T-helper 1 cell (primary cell): ENCODE measurements around the gene SECTM1.
A peak's percentile ranks its signal among the peaks of the same experiment; 100 is the strongest.

Experiments used
- DNase-seq, 5 donors: peaks; one replicate each; pipeline ENCODE4 v3.0.0-alpha.2; 2012 to 2020

The SECTM1 gene

DNA sequence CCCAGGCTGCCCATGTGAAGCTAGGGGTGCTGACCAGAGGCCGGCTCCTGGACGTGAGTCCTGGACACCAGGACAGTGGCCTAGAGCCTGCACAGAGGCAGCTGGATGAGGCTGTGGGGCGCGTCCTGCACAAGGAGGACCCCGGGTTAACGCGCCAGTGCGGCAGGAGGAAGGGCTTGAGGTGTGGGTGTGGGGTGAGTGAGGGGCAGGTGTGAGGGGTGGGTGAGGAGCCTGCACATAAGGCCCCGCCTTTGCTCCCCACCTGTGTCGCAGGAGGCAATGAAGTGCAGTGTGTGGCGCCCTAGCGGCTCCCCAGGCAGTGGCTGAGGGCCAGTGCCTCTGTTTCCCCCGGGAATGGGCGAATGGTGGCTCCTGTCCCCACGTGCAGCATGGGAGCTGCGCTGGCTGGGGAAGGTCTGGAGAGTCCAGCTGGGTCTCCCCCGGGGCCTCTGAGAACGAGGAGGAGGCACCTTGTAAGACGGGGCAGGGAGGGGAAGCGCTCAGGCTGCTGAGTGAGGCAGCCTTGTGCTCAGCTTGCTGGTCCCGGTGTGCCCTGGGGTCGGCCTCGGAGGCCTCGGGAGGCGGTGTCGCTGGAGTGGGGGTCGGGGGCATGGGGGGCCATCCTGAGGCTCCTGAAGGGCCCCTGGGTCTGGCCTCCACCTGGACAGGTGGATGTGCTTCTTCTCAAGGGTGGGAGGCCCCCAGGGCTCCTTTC, 19.4 kb downstream of the SECTM1 start:
- DNase-seq, result peak in 1 of 5 donors; percentile 4

DNA sequence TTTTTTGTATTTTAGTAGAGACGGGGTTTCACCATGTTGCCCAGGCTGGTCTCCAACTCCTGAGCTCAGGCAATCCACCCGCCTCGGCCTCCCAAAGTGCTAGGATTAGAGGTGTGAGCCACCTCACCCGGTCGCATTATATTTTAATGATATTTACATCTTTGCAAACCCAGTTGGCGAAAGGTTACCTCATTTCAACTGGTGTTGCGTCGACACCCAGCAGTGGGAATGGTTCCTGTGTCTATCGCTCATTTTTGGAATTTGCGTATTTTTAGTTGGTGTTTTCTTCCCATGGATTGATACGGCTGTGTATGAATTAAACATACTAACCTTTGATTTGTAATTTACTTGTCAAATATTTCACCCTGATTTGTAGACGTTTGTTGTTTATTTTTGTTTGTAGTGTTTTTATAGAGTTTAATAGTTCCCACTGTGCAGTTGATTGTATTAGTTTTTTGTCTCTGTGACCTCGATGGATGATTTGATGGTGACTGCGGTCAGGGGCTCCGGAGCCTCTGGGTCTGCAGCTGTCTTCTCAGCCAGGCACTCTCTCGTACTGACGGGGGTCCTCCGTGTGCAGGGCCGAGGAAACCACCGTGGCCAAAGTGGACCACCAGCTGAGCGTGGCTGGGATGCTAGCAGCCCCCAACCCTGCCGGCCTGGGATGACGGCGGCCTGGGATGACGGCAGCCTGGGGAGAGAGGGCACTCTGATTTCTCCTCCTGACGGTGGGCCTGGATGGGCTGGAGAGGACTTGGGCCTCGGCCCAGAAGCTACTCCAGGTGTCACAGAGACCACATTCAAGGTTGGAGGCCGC, 20.2 kb downstream of the SECTM1 start:
- no peak for DNase-seq

DNA sequence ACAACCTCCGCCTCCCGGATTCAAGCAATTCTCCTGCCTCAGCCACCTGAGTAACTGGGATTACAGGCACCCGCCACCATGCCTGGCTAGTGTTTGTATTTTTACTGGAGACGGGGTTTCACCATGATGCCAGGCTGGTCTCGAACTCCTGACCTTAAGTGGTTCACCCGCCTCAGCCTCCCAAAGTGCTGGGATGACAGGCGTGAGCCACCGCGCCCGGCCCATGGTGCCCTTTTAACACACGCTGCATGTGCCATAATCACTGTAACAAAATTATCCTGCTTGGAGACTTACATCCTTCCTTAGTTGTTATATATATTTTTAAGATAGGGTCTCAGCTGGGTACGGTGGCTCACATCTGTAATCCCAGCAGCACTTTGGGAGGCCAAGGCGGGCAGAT, 21.6 kb downstream of the SECTM1 start:
- no peak for DNase-seq

DNA sequence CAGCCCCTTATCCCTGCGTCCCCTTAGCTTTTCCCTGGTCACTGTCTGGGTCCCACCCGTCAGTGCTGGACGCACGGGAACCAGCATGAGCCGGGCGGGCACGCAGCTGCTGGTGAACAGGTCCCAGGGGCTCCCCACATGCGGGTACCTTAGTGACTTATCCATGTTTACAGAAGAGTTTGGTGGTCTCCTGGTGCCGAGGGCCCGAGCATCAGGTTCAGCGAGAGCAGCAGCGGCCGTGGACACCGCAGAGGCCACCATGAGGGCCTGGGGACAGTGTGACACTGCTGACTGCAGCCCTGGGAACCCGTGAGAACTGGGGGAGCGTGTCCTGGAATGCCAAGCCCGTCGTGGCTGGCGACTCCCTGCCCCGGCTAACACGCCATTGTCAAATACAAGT, 22.7 kb downstream of the SECTM1 start:
- no peak for DNase-seq

DNA sequence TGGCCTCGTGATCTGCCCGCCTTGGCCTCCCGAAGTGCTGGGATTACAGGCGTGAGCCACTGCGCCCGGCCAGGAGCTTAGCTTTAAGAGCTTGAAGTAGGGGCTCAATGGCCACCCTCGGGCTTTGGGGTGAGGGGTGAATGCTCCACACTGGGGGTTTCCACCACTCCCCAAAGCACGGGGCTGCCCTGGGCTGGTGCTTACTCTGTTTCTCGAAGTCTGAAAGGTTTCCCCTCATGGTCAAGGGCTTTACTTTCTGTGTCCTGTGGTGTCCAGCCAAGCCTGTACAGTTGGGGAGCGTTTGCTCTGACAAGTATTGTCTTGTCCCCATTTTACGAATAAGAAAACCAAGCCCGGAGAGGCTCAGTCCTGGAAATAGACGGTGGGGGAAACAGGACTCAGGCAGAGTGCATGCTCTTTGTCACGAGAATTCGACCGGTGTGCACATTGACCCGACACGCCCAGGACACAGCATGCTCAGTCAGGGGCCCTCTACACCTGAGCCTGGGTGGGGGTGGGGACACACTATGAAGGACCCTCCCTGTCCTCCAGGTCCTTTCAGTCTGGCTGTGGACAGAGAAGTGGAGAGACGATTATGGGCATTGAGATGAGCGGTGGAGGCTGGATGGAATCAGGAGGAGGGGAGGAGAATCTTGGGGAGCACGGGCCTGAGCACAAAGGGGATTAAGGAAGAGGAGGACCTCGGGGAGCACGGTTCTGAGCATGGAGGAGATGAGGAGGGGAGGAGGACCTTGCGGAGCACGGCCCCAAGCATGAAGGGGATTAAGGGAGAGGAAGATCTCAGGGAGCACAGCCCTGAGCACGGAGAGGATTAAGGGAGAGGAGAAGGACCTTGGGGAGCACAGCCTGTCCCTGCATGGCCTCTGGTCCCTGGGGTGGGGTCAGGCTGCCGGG, 23.7 kb downstream of the SECTM1 start:
- no peak for DNase-seq

DNA sequence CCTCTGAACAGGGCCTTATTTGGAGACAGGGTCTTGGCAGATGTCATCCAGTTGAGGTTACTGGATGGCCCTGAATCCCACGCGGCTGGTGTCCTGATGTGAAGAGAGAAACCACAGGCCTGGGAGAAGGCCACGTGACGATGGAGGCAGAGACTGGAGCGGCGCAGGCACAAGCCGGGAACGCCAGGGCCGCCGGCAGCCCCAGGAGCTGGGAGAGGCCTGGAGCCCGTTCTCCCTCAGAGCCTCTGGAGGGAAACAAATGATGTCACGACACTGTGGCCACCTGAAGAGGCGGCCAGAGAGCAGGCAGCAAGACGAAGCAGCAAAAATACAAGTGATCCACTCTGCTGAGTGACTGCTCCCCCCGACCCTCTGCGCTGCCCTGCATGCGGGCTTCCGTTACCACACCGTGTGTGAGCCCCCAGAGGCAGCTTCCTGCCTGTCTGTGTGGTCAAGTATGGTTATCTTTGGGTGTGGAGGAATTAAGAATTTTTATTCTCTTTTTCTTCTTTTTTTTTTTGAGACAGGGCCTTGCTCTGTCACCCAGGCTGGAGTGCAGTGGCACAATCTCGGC, 27.8 kb downstream of the SECTM1 start:
- DNase-seq, result no peak

DNA sequence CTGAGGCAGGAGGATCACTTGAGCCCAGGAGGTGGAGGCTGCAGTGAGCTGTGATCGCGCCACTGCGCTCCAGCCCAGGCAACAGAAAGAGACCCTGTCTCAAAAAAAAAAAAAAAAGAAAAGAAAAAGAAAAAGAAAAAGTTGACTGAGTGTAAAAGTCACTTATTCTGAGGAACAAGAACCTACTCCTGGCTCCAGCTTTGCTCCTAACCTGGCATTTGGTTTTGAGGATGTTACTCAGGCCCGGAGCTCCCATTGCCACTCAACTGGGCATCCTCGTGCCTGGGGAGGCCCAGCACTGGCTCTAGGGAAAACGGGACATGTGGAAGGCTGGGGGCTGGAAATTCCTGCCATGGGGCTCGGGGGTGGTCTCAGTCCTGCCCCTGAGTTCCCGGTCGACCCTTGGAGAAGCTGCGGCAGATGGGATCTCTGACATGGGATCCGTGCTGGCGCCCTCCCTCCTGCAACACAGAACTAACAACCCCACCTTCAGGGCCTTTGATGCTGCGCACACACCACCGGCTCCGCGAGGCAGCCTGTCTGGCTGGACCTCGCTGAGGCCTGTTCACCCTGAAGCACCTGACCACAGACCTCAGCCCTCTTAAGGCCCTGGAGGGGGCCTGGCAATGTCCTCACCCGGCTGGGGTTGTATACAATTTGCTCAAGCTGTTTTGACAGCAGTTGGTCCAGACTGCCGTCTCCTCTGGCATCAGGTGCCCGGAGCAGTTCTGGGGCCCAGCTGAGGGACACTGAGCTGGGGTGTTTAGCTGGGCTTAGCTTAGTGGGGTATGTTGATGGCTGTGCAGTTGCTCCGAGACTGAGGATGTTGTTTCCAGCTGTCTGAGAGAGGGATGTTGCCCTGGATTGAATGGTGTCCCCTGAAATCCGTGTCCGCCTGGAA, 28.5 kb downstream of the SECTM1 start:
- DNase-seq, result no peak

DNA sequence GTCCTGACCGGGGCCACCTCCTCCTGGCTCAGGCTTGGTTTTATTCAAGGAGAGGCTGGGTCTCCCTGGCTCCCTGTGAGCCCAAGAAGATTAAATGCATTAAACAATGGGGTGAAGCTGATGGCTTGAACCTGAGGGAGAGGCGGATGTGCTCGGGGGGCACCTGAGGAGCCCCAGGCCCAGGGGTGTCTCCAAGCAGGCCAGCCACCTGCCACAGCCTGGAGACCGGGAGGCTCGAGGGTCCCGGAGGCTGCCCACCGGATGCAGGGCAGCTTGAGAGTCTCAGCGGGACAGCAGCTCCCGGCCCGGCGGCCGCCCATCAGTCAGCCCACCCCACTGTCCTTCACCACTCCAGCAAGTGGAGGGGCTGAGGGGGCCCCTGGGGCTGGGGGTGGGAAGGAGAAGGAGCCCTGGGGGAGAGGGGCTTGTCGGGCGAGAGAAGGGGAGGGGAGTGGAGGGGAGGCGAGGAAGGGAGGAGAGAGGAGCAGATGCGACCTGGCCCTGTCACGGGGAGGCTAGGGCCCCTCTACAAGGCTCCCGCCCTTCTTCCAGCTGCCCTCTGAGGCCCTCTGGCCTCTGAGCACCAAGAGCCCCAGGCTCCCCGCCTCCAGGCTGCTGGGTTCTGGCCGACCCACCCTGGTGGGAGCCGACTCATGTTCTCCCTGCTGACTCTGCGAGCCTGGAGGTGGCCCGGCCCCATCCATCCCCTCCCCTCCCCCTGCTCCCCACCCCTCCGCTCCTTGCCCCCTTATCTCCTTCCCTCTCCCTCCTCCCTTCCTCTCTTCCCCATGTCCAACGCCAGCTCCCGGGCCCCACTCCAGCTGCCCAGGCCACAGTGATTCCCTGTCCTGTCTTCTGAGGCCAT, 29.4 kb downstream of the SECTM1 start:
- no peak for DNase-seq

DNA sequence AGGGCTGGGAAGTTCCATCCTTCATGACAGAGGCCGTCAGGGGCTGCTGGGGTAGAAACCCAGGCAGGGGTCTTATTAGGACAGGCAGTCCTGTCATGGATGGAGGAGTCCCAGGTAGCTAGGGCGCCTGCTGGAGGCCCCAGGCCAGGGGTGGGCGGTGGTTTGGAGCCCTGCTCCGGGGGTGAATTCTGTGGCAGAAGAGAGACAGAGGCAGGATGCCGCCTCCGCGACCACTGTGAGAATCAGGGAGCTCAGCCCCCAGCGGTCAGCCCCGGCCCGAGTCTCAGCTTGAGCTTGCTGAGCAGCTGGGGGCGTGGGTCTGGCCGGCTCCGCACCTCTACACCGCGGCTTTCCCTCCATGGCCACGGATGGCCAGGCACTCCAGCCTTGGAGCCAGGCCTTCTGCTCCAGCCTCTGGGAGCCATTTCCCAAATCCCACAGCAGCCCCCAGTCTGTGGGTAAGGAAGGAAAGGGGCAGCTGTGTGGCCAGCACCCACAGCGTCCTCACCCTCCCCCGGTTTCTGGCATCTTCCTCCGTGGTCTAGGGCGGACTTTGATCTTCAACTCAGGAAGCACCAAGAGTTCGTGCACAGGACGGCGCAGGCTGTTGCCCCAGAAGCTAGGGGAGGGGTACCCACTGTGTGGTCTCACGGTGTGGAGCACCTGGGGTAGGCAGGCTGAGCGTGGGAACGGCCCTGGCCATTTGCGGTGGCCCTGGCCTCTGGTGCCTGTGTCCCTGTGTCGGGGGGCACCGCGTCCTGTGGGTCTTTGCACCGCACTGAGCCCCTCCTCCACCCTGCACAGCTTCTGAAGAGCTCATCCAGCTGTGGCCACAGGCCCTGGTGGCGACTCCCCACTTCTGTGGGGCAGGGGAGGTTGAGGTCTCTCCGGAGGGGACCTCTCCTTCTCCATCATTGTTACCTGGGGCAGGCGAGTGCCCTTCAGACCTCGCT, 30.3 kb downstream of the SECTM1 start:
- peak in 2 of 5 donors; percentile 38 to 44 for DNase-seq

DNA sequence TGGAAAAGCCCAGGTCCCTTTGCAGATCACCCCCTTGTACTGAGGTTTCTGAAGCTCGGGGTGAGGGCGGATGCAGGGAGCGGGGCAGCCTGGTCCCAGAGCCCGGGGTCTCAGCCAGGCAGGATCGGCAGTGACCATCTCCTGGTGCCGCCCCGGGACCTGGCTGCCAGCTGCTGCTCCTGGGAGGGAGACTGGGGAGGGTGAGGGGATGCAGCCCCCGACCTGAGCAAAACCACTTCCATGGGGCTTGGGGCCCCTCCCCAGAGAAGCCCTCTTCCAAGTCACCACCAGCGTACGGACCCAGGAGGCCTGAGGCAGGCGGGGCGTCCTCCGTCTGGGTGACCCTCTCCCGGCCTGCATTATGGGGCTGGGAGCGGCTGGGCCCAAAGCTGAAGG, 31.0 kb downstream of the SECTM1 start:
- no peak for DNase-seq

DNA sequence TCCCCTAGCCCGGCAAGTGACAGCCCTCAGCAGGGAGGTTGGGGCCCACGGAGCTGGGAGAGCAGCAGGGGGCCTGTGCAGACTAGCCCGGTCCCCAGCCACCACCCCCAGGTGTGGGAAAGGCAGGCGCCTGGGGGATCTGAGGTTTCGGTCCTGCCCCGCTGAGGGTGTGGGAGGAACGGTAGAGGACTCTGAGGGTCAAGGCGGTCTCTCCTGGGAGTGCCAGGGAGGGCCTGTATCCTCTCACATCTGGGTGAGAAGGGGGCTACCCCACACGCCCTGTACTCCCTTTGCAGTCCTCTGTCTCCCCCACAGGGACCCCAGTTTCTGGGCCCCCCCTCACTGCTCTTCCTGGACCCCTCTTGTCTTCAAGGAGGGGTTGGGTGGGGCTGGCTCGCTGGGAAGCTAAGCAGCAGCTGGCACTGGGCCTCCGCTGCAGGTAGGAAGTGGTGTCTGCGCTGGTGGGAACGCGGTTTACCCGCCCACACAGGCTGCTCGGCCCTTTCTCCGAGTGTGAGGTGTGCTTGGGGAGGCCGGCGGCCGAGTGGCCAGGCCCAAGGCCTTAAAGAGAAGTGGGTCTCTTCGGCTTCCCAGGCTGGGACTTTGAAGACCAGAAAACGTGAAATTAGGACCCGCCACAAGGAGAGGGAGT, 31.5 kb downstream of the SECTM1 start:
- DNase-seq, result peak in 2 of 5 donors; percentile 42 to 72

DNA sequence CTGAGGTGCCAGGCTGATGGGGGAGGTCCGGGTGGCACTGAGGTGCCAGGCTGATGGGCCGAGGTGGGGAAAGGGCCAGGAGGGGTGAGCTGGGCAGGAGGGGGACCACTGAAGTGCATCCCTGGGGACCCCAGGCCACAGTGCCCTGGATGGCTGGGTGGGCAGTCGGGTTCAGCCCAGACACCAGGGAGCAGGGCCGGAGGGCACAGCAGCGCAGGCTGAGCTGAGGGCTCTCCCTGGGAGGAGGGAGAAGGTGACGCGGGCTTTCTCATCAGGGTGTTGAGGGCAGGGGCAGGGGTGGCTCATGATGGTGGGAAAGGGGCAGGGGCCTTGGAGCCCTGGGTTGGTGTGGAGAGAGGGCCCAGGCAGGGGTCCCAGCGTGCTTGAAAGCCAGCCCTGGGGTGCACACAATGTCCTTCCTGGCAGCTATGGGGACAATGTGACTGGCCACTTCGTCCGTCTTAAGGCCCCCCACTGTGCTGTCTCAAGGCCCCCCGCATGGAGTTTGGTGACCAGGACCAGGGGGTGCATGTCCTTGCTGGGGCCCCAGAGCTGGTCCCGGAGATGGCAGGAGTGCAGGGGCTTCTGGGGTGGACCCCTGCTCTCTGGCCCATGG, 32.2 kb downstream of the SECTM1 start:
- no peak for DNase-seq

DNA sequence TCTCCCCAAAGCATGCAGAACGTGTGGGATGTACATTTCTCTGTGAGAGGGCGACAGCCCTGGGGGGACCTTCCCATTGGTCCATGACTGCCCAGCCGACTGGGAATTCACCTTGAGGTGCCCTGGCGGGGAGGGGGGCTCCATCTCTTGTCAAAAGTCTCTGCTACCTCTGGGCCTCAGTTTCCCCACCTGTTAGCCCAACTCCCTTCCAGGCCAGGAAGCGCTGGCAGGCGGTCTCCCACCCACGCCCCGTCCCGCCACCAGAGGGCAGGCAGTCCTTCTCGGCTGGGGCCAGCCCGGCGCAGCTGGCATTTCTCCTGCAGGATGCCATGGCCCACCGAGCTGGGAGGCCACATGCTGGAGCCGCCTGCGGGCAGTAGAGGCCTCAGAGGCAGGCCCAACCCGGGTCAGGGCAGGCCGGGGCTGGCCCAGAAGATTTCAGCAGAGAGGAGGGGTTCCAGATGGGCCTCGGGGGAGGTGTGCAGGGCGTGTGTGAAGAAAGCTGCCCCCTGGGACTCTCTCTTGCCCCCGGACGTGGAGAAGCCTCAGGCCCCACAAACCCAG, 32.8 kb downstream of the SECTM1 start:
- DNase-seq, result peak in 4 of 5 donors; percentile 55 to 68 (median 56)

DNA sequence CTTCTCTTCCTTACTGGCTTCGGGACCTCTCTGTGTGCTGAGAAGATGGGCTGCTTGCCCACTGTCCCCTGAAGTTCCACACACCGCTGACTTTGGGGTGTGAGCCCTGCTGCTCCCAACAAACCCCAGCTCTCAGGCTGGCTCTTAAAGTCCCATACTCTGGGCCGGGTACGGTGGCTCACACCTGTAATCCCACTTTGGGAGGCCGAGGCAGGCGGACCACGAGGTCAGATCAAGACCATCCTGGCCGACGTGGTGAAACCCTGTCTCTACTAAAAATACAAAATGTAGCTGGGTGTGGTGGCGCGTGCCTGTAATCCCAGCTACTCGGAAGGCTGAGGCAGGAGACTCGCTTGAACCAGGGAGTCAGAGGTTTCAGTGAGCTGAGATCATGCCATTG, 33.3 kb downstream of the SECTM1 start:
- DNase-seq, result no peak

DNA sequence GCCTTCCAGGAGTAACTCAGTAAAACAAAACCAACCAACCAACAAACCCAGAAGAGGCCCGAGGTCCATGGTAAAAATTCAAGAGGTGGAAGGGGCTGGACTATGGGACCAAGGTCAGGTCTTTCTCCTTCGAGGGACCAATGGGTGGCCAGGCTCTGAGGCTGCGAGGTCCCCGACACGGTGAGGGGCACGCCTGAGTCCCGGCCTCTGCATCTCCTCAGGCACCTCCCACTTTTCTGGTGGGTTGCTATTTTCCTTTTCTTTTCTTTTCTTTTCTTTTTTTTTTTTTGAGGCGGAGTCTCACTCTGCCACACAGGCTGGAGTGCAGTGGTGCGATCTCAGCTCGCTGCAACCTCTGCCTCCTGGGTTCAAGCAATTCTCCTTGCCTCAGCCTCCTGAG, 34.1 kb downstream of the SECTM1 start:
- peak in 1 of 5 donors; percentile 33 for DNase-seq

DNA sequence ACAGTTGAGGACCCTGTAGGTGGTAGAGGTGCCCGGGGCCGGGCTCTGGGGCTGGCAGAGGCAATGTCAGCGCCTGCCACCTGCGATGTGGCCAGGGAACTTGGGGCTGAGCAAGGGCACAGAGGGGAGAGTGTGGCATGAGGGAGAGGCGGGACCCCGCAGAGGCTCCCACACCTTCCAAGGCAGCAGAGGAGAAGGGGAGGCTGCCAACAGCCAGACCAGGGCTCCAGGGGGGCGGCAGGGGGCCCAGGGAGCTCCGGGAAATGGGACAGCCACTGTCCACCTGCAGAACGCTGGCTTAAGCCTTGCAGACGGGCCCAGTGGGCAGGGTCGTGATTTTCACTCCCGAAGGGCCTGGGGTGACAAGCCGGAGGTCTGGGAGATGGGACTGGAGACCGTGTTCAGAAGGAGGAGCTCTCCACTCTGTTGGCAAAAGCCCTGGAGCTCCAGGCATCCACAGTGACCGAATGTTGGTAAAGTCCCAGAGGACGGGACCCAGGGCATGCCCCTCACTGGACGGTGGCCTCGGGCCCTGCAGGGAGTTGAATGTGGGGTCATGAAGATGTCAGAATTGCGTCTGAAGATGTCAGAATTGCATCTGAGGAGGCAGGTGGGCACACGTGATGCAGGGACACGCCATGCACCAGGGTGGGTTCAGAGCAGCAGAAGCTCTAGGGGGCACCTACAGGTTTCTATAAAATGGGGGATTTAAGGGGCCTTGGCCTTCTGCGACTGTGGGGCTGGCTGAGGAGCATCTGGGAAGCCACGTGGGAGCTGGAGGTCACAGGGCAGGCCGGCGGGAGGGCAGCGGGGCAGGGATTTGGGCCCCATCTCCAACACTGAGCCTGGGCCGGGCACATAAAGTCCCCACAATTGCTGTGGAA, 34.8 kb downstream of the SECTM1 start:
- no peak for DNase-seq
